ENCODE data around the gene WWOX.

The WWOX gene

DNA sequence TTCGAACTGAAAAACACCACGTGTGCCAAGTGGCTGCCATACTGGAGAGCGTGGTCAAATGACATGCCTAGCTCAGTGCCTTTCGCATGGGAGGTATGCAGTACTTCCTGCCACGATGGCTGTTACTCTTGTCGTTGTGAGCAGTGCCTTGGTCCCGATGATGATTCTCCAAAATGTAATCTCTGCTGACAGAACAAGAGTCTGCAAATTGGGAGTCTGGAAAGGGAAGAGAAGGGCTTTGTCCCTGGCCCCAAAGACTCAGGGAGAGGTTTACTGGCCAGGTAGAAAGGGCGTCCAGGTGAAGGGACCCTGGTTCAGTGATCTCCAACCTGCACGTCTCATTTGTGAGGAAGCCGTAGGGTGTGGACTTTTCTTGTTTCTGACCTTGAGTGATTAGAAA is 336.6 kb downstream of the WWOX start:
- DNase-seq (ENCODE audit: low spot score) = no peak
- H3K4me3 ChIP-seq = no peak overlapping the region
- TF ChIP-seq, protein P1, sequence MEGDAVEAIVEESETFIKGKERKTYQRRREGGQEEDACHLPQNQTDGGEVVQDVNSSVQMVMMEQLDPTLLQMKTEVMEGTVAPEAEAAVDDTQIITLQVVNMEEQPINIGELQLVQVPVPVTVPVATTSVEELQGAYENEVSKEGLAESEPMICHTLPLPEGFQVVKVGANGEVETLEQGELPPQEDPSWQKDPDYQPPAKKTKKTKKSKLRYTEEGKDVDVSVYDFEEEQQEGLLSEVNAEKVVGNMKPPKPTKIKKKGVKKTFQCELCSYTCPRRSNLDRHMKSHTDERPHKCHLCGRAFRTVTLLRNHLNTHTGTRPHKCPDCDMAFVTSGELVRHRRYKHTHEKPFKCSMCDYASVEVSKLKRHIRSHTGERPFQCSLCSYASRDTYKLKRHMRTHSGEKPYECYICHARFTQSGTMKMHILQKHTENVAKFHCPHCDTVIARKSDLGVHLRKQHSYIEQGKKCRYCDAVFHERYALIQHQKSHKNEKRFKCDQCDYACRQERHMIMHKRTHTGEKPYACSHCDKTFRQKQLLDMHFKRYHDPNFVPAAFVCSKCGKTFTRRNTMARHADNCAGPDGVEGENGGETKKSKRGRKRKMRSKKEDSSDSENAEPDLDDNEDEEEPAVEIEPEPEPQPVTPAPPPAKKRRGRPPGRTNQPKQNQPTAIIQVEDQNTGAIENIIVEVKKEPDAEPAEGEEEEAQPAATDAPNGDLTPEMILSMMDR (IDR thresholded peaks at IDR 0.05) = no peak
- no peak overlapping the region for H3K27ac ChIP-seq

GRCh38 chr16:78436846-78437245 is 337.4 kb downstream of the WWOX start:
- H3K27ac ChIP-seq = no peak overlapping the region
- no peak overlapping the region for H3K4me3 ChIP-seq
- no peak for DNase-seq (ENCODE audit: low spot score)
- TF ChIP-seq, protein P1 (IDR thresholded peaks at IDR 0.05) = no peak

- no peak overlapping the region for H3K27ac ChIP-seq
- TF ChIP-seq, protein P1 (IDR thresholded peaks at IDR 0.05) = peak; percentile 76
- H3K4me3 ChIP-seq = no peak overlapping the region
- no peak for DNase-seq (ENCODE audit: low spot score)
These were observed 338.0 kb downstream of the WWOX start for GRCh38 chr16:78437352-78437968.

- TF ChIP-seq, protein P1 (IDR thresholded peaks at IDR 0.05) = no peak
- Histone ChIP-seq H3K27ac (no peak overlapping the region), H3K4me3 (no peak overlapping the region)
- DNase-seq (ENCODE audit: low spot score) = no peak
These were observed 338.8 kb downstream of the WWOX start for GRCh38 chr16:78438219-78438618.

DNA sequence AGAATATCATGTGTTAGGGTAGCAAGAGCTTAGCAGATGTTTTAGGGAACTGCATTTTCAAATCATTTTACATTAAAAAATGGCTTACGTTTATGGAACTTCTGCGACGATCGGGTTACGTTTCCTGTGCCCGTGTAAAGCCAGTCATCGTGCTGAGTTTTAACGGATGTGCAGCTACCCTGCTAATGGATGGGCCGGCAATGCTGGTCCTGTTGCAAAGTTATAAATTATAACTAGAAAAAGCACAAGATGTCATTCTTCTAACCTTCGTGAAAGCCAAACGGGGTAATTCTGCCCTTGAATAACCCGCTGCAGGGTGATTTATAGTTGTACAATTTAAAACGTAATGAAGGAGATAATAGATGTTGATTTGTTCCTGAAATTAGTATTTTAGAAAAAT is 339.2 kb downstream of the WWOX start:
- TF ChIP-seq, protein P1 (IDR thresholded peaks at IDR 0.05) = no peak

DNA sequence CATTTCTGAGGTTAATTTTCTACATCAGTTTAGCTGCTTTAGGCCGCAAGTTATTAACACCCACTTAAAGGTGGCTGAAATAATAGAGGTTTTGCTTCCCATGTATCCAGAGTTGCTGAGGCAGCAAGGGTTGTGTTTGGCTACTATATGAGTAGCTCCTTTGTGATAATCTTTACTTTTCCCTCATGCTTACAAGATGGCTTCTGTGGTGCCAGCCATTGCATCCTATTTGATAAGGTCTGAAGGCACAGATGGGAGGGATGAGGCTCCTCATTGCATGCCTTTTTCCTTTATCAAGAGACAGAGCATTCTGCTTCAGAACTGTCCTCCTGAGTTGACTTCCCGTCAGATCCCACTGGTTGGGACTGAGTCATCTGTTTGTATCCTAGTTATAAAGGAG is 340.2 kb downstream of the WWOX start:
- TF ChIP-seq, protein P1 (IDR thresholded peaks at IDR 0.05) = no peak
- DNase-seq (ENCODE audit: low spot score) = no peak
- Histone ChIP-seq H3K27ac (no peak overlapping the region), H3K4me3 (no peak overlapping the region)

More for the DNA sequence above, 339.2 kb downstream of the WWOX start:
- DNase-seq (ENCODE audit: low spot score) = no peak
- no peak overlapping the region for H3K4me3 ChIP-seq
- H3K27ac ChIP-seq = no peak overlapping the region

DNA sequence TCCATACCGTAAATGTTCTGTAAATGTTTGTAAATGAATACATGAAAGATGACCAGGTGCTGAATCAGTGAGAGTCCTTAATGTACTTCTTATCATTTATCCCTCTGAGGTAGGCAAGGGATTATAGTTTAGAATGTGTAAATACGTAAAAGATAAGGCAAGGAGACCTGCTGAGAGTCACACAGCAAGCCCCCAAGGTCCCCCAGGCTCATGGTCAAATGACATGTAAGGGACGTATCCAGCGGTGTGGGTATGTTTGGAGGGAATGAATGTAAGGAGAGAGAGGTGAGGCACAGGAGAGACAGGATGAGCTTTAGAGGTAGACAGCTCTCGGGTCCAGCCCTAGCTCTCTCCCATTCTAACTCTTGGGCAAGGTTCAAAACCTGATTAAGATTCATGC is 341.8 kb downstream of the WWOX start:
- no peak overlapping the region for H3K4me3 ChIP-seq
- TF ChIP-seq, protein P1 (IDR thresholded peaks at IDR 0.05) = no peak
- DNase-seq (ENCODE audit: low spot score) = no peak
- no peak overlapping the region for H3K27ac ChIP-seq

Measured in coronary artery (tissue), 2 donors.